GM18870 (cell line): ENCODE measurements around the gene DPYSL3.

Experiments used
- ATAC-seq: cut with Tn5 transposase; IDR thresholded peaks from one replicate; pipeline ENCODE4 v1.9.1; 2021; ENCODE audit warnings: moderate library complexity; ENCODE audit not compliant: unreplicated experiment

Gene DPYSL3

GRCh38 chr5:147441191-147441695, 68.6 kb downstream of the DPYSL3 start:
- no peak for ATAC-seq

DNA sequence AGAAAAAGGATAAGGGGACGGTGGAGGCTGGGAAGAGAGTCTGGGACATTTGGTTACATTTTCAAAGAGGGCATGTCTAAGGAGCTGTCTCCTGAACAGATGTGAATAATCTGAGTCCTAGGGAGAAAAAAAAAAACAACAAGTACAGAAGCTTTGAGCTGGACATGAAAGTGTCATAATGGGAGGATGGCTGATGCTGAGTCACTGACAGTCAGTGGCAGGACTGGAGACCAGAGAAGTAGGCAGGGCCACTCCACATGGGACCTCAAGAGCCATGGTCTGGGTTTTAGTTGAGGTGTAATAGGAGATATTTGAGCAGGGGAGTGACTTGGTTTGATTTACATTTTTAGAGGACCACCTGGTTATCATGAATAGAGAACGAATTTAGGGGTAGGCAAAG, 70.6 kb downstream of the DPYSL3 start:
- ATAC-seq: no peak

GRCh38 chr5:147437161-147437596, 72.7 kb downstream of the DPYSL3 start:
- ATAC-seq: no peak

GRCh38 chr5:147436596-147436995, 73.3 kb downstream of the DPYSL3 start:
- peak; percentile 80 for ATAC-seq

- ATAC-seq: no peak
Measured at GRCh38 chr5:147434049-147434448, 75.8 kb downstream of the DPYSL3 start.

GRCh38 chr5:147432323-147432722, 77.5 kb downstream of the DPYSL3 start:
- no peak for ATAC-seq

DNA sequence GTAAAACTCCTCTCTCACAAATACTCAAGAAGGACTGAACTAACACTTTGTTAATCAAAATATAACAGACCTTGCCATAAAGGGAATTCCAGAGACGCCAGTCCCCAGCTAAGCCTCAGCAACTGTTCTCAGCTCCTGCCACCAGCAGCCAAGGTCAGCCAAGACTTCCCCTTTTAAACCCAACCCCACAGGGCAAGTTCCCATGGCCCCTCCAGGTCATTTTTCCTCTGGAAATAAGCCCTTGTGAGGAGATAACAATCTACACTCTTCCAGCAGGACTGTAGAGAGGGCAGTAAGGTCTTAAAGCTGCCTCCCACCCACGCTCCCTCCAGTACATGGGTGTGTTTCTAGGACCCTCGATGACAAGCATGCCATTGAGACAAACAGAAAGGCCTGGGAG, 78.3 kb downstream of the DPYSL3 start:
- no peak for ATAC-seq

GRCh38 chr5:147430628-147431027, 79.2 kb downstream of the DPYSL3 start:
- no peak for ATAC-seq

GRCh38 chr5:147427521-147428401, 82.1 kb downstream of the DPYSL3 start:
- ATAC-seq: no peak

- no peak for ATAC-seq
Measured at GRCh38 chr5:147426640-147427327, 83.1 kb downstream of the DPYSL3 start.

DNA sequence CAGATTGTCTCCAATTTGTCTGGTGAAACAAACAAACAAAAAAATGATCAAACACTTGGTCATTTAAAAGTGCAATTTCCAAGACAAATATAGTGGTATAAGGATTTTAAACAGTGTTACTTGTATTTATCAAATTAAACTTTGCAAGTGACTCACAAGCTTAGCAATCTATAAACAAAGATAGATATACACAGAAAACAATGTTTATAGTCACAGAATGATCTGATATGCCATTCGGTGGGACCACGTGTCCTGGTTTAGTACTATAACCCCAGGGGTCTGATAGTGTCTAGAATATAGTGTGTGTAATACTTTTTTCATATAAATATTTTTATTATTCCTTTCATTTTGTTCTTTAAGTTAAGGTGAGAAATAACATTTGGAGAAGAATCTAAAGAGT, 91.3 kb downstream of the DPYSL3 start:
- ATAC-seq: no peak

GRCh38 chr5:147417135-147417813, 92.6 kb downstream of the DPYSL3 start:
- no peak for ATAC-seq

GRCh38 chr5:147415651-147416050, 94.2 kb downstream of the DPYSL3 start:
- ATAC-seq: no peak

- no peak for ATAC-seq
Measured at GRCh38 chr5:147413266-147413665, 96.6 kb downstream of the DPYSL3 start.

GRCh38 chr5:147412561-147412960, 97.3 kb downstream of the DPYSL3 start:
- no peak for ATAC-seq

- no peak for ATAC-seq
Measured at GRCh38 chr5:147411359-147412319, 98.2 kb downstream of the DPYSL3 start.

- ATAC-seq: no peak
Measured at GRCh38 chr5:147410496-147411358, 99.1 kb downstream of the DPYSL3 start.

DNA sequence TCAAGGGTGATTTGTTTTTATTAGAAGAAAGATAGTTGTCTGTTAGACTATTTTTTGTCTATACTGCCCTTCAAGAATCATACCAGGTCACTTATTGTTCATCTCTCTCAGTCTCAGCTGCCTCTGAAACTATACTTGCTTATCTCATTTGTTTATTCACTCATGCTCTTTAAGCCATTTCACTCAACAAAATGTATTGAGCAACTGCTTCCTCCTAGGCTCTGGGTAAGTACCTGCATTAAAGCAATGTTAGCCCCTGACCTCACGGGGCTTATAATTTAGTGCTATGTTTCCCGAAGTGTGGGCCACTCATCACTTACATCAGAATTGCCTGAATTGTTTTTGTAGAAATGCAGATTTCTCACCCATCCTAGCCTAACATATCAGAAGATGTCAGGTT, 100.9 kb downstream of the DPYSL3 start:
- ATAC-seq: no peak

- ATAC-seq: peak; percentile 27
Measured at GRCh38 chr5:147407094-147407681, 102.7 kb downstream of the DPYSL3 start.
